Neural progenitor cell (in vitro differentiated cells): ENCODE data around the gene CLSTN3. TPM values are rescaled to one million over a fixed set of nuclear protein-coding genes. Genes with fewer than 3 reads are reported as not detected.

Source experiments
- DNase-seq: peaks from one replicate; pipeline ENCODE4 v3.0.0-alpha.2; 2016; ENCODE audit warnings: low spot score
- H2AFZ ChIP-seq: fragments of 200-600 bp; sonication (generic); replicated peaks from 2 replicates; pipeline ENCODE4 v1.6.1; 2016; ENCODE audit warnings: antibody characterized with exemption
- H3F3A ChIP-seq: fragments of 200-600 bp; sonication (generic); 2 replicates; pipeline ENCODE4 v1.6.1; 2016; ENCODE audit warnings: antibody characterized with exemption, low read depth
- H3K27ac ChIP-seq: fragments of 200-600 bp; sonication (generic); 2 replicates; pipeline ENCODE4 v1.5.1; 2016; ENCODE audit warnings: mild to moderate bottlenecking
- H3K27me3 ChIP-seq: fragments of 200-600 bp; sonication (generic); 2 replicates; pipeline ENCODE4 v1.6.1; 2016; ENCODE audit warnings: mild to moderate bottlenecking, moderate library complexity
- H3K36me3 ChIP-seq: fragments of 200-600 bp; sonication (generic); 2 replicates; pipeline ENCODE4 v1.5.1; 2016
- H3K4me1 ChIP-seq: fragments of 200-600 bp; sonication (generic); 2 replicates; pipeline ENCODE4 v1.6.1; 2016; ENCODE audit warnings: mixed run types
- H3K4me2 ChIP-seq: fragments of 200-600 bp; sonication (generic); 2 replicates; pipeline ENCODE4 v1.6.1; 2016
- H3K4me3 ChIP-seq: fragments of 200-600 bp; sonication (generic); 2 replicates; pipeline ENCODE4 v1.5.1; 2016
- H3K79me2 ChIP-seq: fragments of 200-600 bp; sonication (generic); 2 replicates; pipeline ENCODE4 v1.6.1; 2016; ENCODE audit warnings: low read depth
- H3K9ac ChIP-seq: fragments of 200-600 bp; sonication (generic); 2 replicates; pipeline ENCODE4 v1.6.1; 2016
- H3K9me3 ChIP-seq: fragments of 200-600 bp; sonication (generic); 2 replicates; pipeline ENCODE4 v1.5.1; 2016; ENCODE audit warnings: low read depth
- H4K20me1 ChIP-seq: fragments of 200-600 bp; sonication (generic); 2 replicates; pipeline ENCODE4 v1.6.1; 2016; ENCODE audit warnings: low read depth
- H3K27ac Mint-ChIP-seq: 3 replicates; pipeline ENCODE4 v1.8.0; 2021; ENCODE audit warnings: mixed read lengths
- H3K27me3 Mint-ChIP-seq: 2 replicates; pipeline ENCODE4 v1.8.0; 2022; ENCODE audit warnings: low read depth, mild to moderate bottlenecking, inconsistent platforms, moderate library complexity, mixed read lengths; ENCODE audit not compliant: insufficient read depth
- H3K36me3 Mint-ChIP-seq: 3 replicates; pipeline ENCODE4 v1.8.0; 2021; ENCODE audit warnings: mixed read lengths
- H3K4me1 Mint-ChIP-seq: 3 replicates; pipeline ENCODE4 v1.8.0; 2021; ENCODE audit warnings: mixed read lengths
- H3K4me3 Mint-ChIP-seq: 3 replicates; pipeline ENCODE4 v1.8.0; 2021; ENCODE audit warnings: mild to moderate bottlenecking, moderate library complexity, mixed read lengths
- H3K9me3 Mint-ChIP-seq: 3 replicates; pipeline ENCODE4 v1.8.0; 2020; ENCODE audit warnings: mixed read lengths
- EZH2 ChIP-seq: fragments of 200-600 bp; sonication (generic); IDR thresholded peaks from 2 replicates; pipeline ENCODE4 v1.6.1; 2017; ENCODE audit warnings: antibody characterized with exemption, mild to moderate bottlenecking, moderate library complexity
- EZH2phosphoT487 ChIP-seq: fragments of 200-600 bp; sonication (generic); IDR thresholded peaks from 2 replicates; pipeline ENCODE4 v1.6.1; 2017; ENCODE audit warnings: antibody characterized with exemption
- total RNA-seq: library from RNA; depleted of rRNA; stranded (reverse); fragments of >200 nt; gene quantifications from 2 replicates; pipeline ENCODE4 v1.2.3, GENCODE V29; 2015; ENCODE audit warnings: low replicate concordance
- TF ChIP-seq, protein P1 (sequence below): fragments of 200-600 bp; sonication (generic); IDR thresholded peaks from 2 replicates; pipeline ENCODE4 v1.5.1; 2017; ENCODE audit warnings: antibody characterized with exemption, mild to moderate bottlenecking

CLSTN3 gene
- total RNA-seq, 1 donor from 2014 or later, result 24.0 TPM

DNA sequence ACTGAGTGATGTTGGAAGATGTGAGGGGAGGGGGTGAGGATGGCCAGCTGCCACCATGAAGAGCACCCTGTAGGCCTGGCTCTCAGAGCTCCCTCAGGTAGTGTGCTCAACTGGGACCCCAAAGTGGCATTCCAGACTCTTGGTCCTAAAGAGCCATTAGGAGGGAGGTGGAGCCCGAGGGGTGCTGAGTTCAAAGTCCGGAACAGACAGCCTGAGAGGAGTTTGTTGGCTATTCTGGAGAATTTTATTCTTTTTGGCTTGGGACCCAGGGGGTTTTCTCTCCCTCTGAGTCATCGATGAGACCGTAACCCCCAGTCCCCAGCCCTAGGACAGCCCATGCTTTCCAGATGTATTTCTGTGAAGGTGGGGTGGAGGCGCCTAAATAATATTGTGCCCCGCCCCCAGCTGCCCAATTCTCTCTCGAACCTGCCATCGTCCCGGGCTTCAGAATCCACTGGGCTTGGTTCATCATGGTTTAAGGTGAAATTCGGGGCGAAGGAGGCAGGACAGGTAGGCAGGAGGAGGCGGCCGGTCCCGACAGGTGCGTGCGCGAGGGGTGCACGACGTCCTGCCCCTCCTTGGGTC, 792 bp upstream of the CLSTN3 start:
- DNase-seq, result no peak
- Mint-ChIP-seq H3K36me3 (peaks cover 8% of the 10 kb centered on the region), H3K27me3 (peaks cover 18% of the 10 kb centered on the region), H3K9me3 (no peaks in the 10 kb centered on the region), H3K27ac (peak overlapping the region; percentile 65), H3K4me1 (peaks cover 27% of the 10 kb centered on the region), H3K4me3 (peak overlapping the region; percentile 88)
- TF ChIP-seq, protein P1, sequence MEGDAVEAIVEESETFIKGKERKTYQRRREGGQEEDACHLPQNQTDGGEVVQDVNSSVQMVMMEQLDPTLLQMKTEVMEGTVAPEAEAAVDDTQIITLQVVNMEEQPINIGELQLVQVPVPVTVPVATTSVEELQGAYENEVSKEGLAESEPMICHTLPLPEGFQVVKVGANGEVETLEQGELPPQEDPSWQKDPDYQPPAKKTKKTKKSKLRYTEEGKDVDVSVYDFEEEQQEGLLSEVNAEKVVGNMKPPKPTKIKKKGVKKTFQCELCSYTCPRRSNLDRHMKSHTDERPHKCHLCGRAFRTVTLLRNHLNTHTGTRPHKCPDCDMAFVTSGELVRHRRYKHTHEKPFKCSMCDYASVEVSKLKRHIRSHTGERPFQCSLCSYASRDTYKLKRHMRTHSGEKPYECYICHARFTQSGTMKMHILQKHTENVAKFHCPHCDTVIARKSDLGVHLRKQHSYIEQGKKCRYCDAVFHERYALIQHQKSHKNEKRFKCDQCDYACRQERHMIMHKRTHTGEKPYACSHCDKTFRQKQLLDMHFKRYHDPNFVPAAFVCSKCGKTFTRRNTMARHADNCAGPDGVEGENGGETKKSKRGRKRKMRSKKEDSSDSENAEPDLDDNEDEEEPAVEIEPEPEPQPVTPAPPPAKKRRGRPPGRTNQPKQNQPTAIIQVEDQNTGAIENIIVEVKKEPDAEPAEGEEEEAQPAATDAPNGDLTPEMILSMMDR, result no peak
- TF ChIP-seq EZH2phosphoT487, result no peak
- TF ChIP-seq EZH2, result no peak
- no peak overlapping the region for H3K9ac ChIP-seq
- no peak overlapping the region for H3K27ac ChIP-seq
- peak overlapping the region; percentile 95 for H3K4me3 ChIP-seq
- H3K36me3 ChIP-seq, result no peaks in the 10 kb centered on the region
- H3K27me3 ChIP-seq, result peaks cover 26% of the 10 kb centered on the region
- peaks cover 5% of the 10 kb centered on the region for H3F3A ChIP-seq
- peak overlapping the region; percentile 100 for H2AFZ ChIP-seq
- H4K20me1 ChIP-seq, result no peaks in the 10 kb centered on the region
- H3K4me1 ChIP-seq, result peaks cover 9% of the 10 kb centered on the region
- H3K79me2 ChIP-seq, result no peaks in the 10 kb centered on the region
- H3K4me2 ChIP-seq, result peak overlapping the region; percentile 92
- no peaks in the 10 kb centered on the region for H3K9me3 ChIP-seq

- no peaks in the 10 kb centered on the region for H3K9me3 Mint-ChIP-seq
Measured at GRCh38 chr12:7130701-7131501, 730 bp downstream of the CLSTN3 start.

GRCh38 chr12:7131502-7131866, 1.3 kb downstream of the CLSTN3 start:
- Histone ChIP-seq H3F3A (peaks cover 5% of the 10 kb centered on the region), H3K36me3 (no peaks in the 10 kb centered on the region), H3K4me2 (peak overlapping the region; percentile 92), H3K27me3 (peaks cover 26% of the 10 kb centered on the region), H3K79me2 (no peaks in the 10 kb centered on the region), H3K4me3 (peak overlapping the region; percentile 95), H3K9ac (no peak overlapping the region), H2AFZ (peak overlapping the region; percentile 100), H3K9me3 (no peaks in the 10 kb centered on the region), H4K20me1 (no peaks in the 10 kb centered on the region), H3K4me1 (peaks cover 9% of the 10 kb centered on the region), H3K27ac (no peak overlapping the region)
- TF ChIP-seq EZH2 (no peak), EZH2phosphoT487 (no peak)
- TF ChIP-seq, protein P1, result no peak
- H3K4me1 Mint-ChIP-seq, result peaks cover 27% of the 10 kb centered on the region
- peak overlapping the region; percentile 88 for H3K4me3 Mint-ChIP-seq
- peaks cover 22% of the 10 kb centered on the region for H3K36me3 Mint-ChIP-seq
- H3K27me3 Mint-ChIP-seq, result peaks cover 16% of the 10 kb centered on the region
- DNase-seq, result peak; percentile 31
- no peak overlapping the region for H3K27ac Mint-ChIP-seq
- H3K9me3 Mint-ChIP-seq, result no peaks in the 10 kb centered on the region

More at GRCh38 chr12:7130701-7131501, 730 bp downstream of the CLSTN3 start:
- Mint-ChIP-seq H3K4me3 (peak overlapping the region; percentile 88), H3K27ac (peak overlapping the region; percentile 47), H3K4me1 (peaks cover 27% of the 10 kb centered on the region), H3K27me3 (peaks cover 16% of the 10 kb centered on the region), H3K36me3 (peaks cover 19% of the 10 kb centered on the region)
- H3K4me2 ChIP-seq, result peak overlapping the region; percentile 92
- DNase-seq, result peak; percentile 83
- H3K36me3 ChIP-seq, result no peaks in the 10 kb centered on the region
- H3K27ac ChIP-seq, result no peak overlapping the region
- H2AFZ ChIP-seq, result peak overlapping the region; percentile 100
- no peaks in the 10 kb centered on the region for H3K79me2 ChIP-seq
- H3K27me3 ChIP-seq, result peaks cover 26% of the 10 kb centered on the region
- H4K20me1 ChIP-seq, result no peaks in the 10 kb centered on the region
- peak overlapping the region; percentile 95 for H3K4me3 ChIP-seq
- peaks cover 9% of the 10 kb centered on the region for H3K4me1 ChIP-seq
- H3K9ac ChIP-seq, result peak overlapping the region; percentile 63
- no peaks in the 10 kb centered on the region for H3K9me3 ChIP-seq
- TF ChIP-seq EZH2phosphoT487 (no peak), EZH2 (no peak)
- TF ChIP-seq, protein P1, result peak; percentile 4
- peaks cover 5% of the 10 kb centered on the region for H3F3A ChIP-seq
